CD4-positive, alpha-beta T cell treated with Interleukin-15 for 4 hours (primary cell): ENCODE measurements around the gene KRT76.
"Not testable (repeated sequence)": the region's sequence is repeated elsewhere in the genome, so short reads cannot be mapped to it uniquely, and the experiment has no call there.

Experiments
- DNase-seq: peaks from one replicate; pipeline ENCODE4 v3.0.0-alpha.2; 2020; ENCODE audit warnings: low spot score

The KRT76 gene

DNA sequence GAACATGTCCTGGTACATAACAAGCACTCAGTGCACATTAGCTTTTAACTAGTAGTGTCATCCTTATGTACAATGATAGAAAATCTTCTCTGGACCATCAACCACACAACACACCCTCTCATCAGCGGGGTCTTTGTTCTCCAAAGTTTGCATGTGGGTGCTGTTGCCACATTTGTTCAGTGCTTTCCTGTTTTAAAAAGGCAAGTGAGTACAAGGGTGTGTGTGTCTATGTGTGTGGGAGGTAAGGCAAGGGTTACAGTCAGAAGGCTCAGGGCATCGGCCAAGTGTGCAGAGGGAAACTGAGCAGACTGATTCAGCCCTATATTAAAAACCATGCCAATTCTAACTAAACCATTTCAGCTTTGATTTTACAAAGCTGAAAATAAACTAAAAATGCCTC lies 17.9 kb downstream of the KRT76 start:
- DNase-seq = no peak

DNA sequence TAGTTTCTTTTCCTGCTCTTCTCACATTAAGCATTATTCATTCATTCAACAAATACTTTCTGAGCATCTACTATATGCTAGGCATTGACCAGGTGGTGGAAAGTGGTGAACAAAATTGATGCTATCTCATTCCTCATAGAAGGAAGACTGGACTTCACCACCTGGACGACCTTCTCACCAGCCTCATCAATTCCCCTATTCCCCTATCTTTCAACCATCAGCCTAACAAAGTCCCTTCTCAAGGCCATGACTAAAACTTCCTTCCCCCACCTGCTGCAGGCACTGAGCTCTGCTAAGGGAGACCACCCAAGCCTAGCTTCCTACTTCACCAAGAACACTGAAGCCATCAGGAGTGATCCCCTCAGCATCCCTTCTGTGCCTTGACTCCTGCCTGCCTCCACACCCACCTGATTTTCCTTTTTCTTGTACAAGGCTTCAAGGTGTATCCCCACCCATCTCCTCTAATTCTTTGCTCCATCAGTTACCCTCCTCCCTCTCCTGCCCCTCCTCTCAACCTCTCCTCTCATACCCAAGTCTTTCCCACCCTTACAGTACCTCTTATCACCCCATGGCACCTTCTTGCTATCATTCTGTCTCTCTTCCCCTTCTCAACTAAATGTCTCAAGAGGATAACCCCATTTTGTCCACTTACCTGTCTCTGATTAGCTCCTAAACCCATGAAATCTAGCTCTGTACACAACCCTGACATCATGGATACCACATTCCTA lies 19.5 kb downstream of the KRT76 start:
- DNase-seq = no peak

DNA sequence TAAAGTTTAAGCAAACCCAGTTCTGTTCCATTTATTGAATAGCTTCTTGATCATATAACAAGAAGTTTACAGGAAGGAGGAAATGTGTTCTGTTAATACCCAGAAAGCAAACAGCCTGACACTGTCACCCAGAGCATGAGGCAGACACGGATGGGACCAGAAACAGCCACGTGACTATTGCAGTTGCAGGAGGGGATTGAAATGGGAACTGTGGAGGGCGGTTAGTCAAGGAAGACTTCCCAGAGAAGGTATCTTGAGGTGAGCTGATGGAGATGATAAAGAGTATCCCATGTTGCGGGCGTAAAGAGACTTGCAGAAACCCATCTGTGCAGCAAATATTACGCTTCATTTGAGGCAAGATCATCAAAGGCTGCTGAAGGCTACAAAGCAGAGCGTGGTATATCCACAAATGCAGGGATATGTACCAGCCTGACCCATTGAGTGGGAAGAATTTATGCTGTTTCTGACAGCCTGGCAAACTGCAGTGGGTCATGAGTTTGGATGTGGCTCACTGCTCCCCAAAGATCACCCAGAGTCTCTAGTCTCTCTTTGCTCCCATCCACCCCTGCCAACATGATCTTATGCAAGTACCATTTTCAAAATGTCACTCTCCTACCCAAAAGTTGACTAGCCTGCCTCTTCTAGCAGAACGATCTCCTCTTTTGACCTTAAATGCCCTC lies 20.7 kb downstream of the KRT76 start:
- no peak for DNase-seq

DNA sequence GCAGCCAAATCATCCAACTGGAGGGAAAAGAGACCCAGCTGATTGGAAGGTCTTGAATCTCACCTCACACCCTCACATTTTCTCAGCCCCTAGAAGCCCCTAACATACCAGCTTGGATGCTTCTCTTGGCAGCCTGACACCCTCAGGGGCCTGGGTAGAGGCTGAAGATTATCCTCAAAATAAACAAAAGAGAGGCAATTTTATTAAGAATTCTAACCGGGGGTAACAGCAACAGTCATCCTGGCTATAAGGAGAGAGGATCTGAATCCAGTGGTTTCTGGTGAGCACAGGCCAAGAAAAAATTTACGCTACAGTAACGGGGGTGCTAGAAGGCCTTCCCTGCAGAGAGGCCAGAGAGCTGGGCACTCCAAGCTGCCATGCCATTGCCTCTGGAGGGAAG lies 21.6 kb downstream of the KRT76 start:
- DNase-seq = no peak

DNA sequence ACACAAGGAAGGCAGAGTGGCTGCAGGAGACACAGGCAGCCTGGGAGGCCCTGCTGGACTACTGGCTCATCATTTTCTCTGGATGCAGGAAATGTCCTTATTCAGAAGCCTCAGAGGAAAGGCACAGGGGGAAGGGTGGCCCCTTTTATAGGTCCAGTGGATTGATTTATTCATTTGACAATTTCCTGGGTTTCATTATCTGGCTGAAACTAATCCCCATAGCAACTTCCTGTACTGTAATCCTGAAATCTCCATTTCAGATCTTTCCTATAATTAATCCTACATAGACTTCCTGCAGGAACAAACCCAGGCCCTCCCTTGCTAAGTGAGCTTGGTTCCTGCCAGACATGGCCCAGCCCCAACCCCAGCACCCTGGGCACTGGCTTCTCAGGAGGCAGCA lies 23.0 kb downstream of the KRT76 start:
- DNase-seq = no peak

DNA sequence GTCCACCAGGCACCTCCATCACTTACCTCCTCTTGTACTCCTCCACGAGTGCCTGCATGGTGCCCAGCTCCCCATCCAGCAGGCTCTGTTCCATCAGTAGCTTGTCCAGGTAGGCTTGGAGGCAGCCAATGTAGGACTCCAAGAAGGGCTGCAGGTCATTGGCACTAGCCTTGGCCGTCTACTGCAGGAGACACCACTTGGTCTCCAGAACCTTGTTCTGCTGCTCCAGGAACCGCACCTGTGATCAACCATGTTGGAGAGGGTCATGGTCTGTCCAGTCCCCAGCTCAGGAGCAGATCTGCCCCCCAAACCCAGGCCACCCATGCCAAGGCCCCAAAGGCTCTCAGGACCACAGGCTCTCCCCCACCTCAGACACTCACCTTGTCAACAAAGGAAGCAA lies 23.9 kb downstream of the KRT76 start:
- no peak for DNase-seq

DNA sequence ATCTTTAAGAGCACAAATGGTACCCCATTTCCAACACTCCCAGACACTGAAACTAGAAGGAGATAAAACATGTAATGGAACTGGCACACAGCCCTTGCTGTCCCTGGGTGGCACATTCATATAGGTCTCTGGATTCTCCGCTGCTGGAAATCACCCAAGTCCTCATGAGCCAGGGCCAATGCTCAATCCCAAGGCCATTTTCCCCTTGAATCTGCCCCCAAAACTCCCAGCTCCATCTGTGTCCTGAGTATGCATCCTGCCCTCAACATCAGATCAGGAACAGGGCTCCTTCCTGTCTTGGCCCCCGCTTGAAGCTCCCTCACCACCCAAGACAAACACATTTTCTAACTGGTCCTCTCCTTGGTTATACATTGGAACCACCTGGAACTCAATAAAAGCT lies 24.6 kb downstream of the KRT76 start:
- no peak for DNase-seq

DNA sequence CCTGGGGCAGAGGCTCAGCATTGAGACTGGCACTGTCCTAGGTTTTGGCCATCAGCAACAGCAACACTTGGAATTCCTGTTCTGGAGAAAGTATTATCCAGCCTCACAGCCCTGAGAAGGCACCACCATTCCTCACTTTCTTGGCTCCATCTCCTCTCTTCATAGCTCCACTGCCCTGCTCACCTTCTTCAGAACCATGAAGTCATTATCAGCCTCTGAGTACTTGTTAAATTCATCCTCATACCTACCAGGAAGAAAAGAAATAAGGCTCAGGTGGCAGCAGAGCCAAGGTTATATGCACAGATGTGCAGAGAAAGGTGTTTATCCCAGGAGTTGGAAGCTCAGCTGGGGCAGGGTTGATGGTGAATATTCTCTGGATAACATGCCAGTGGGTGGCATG lies 25.4 kb downstream of the KRT76 start:
- DNase-seq = no peak

DNA sequence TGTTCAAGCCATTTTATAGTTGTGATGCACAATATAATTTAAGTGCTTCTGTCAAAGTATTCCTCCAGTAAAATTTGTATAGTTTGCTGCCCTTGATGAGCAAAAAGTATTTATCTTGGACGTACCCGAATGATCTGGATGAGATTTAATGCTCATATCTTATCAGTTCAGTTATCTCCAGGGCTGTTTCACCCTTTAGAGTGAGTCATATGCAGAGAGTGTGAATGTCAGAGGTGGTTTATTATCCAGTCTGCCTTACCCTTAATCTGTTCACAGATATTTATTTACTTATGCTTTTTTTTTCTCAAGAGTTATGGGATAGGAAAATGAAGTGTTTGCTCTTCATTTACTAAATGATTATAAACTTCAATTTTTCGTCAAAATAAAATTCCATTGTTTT lies 26.6 kb downstream of the KRT76 start:
- not testable (repeated sequence) for DNase-seq

DNA sequence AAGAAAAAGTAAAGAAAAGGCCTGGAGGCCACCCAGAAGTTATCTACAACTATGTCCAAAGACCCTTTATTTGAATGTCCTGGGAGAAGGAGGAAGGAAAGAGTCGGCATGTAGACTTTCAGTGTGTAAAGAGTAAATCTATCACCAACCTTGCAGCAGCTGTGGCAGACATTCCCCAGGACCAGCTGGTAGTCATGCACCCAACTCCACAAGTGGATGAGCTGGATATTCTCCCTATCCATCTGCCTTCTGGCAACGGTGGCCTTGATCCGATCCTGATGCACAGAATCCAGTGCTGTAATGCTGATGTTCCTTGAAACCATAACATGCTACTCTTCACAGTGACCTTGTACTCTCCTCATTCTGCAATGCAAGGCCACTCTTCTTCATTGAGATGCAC lies 27.3 kb downstream of the KRT76 start:
- no peak for DNase-seq

DNA sequence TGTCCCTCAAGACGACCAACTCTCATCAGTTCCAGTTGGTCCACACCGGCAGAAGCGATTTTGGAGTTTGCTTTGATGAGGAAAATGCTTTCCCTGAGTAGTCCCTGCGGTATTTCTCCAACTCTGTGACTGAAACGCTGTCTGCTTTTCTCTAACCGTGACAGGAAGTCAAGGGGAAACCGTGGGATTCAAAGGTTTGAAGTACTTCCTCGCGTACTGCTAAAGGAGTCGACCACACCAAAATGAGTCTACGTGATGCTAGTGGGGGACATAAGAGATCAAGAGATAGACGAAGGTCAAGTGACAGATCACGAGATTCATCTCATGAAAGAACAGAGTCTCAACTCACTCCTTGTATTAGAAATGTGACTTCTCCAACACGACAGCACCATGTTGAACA lies 28.6 kb downstream of the KRT76 start:
- no peak for DNase-seq

DNA sequence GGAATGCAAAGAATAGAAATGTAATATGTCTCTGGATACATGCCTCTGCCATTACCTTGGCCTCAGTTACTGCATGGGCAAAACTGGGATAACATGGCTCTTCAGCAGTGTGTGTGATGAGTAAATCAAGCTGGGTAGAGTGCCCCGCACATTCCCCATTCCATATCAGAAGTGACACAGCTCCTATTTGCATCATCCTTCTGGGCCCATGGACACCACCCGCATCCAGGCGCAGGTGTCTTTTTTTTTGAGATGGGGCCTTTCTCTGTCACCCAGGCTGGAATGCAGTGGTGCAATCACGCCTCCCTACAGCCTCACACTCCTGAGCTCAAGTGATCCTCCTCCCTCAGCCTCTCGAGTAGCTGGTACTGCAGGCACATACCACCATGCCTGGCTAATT lies 31.6 kb downstream of the KRT76 start:
- no peak for DNase-seq

DNA sequence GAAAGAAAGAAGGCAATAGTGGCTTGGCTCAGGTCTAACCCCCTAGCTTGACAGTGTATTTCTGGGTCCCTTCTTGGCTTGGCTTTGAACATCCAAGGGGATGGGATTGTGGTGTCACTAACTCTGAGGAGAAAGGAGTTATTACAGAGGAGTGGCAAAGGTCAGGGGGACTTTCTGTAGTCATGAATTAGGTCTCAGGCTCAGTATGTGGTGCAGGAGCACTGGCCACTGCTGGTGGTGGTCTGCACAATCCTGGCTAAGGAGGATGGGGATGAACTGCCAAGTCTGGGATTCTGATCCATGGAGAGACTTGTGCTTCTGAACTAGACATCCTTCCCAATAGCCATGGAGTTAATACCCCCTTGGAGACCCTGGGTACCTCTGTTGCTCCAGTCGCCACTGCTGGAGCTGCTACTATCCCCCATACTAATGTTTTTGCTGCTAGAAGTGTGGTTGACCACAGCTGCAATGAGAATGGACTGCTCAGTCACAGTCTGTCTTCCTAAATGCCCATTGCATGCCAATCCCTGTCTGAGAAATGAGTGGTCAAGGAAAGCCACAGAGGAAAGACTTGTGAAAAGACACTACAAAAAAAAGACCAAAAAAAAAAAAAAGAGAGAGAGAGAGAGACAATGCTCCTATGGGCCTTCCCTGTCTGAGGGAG lies 32.5 kb downstream of the KRT76 start:
- no peak for DNase-seq

DNA sequence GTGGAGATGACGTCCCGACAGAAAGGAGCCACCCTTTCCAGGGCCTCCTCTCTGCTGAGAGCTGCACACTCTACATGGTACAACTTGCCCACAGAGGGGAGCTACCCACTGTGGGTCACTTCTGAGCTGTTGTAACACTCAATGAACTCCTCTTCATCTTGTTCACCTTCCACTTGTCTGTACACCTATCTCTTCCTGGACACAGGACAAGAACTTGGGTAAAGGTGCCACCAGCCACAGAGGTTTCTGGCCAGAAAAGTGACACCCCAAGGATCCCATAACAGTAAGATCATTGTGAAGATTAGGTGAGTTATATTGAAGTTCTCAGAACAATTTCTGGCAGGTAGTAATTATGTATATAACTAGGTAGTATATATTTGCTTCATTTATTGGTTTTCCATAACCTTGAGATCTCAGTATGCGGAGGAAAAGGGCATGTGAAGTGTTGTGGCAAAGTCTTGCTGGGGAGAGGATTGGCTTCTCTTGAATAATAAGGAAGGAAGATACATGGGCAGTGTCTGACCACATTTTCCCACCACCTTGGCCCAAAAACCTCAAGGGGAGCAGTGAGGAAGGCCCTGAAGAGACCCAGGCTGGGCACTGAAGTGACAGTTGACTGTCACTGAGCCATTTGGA lies 34.2 kb downstream of the KRT76 start:
- no peak for DNase-seq

DNA sequence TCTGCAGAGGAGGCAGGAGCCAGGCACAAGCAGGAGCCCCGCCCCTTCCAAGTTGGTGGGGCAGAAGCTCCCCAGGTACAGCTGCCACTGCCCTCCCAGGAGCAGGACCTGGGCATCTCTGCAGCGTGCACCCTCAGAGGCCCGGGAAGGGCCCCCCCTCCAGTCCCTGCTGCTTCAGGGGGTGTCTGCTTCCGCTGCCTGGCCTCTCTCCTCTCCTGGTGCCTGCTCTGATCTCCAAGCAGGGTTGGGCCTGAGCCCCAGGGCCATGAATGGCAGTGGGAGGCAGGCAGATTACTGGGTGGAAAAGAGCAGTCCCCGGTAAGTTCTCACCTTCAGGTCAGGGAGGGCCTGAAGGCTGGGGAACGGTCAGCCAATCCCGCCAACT lies 35.0 kb downstream of the KRT76 start:
- DNase-seq = no peak

DNA sequence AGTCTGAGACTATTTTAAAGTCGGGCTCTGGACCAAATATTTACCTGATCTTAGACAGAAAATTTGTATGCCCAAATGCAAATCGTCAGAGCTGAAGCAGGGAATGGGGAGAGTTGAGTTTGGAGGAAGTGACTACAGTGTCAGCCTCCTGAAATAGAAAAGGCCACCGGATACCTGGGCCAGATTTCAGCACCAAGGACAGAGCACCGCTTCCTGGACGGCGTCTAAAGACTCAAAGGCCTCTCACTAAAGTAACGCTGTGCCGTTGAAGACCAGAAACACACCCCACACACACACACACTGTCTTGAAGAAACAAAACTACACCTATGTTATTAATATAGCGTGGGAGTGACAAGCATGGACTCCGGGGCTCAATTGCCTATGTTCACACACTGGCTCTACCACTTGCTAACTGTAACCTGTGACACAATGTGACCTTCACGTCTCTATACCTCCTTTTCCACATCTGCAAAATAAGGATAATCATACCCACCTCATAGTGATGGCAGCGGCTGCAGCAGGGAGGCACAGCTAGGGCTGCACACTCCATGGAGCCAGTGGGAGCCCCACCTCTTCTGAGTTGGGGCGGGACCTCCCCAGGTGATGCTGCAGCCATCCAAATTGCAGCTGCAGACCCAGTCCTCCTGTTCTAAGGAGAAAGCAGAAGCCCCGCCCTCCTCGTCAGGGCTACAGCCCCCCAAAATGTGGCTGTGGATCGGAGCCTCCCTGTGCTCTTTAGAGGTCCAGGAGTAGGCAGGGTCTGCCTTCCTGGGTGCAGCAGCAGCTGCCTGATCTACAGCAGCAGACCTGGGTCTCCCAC lies 35.6 kb downstream of the KRT76 start:
- peak; percentile 29 for DNase-seq

DNA sequence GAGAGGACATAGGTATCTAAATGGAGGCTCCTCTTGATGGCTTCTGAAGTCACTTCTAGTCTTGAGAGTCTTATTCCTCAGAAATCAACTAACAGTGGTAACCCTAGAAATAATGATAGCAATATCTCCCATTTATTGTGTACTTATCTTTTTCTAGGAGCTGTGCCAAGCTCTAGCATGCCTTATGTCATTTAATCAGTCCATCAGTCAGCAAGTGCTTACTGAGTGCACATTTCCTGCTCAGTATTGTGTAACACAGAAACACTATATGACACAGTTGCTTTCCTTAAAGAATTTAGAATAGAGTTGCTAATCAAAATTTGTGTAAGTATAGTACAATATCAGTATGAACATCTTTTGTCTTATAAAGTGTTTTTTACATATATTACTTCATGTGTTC lies 36.6 kb downstream of the KRT76 start:
- DNase-seq = no peak

DNA sequence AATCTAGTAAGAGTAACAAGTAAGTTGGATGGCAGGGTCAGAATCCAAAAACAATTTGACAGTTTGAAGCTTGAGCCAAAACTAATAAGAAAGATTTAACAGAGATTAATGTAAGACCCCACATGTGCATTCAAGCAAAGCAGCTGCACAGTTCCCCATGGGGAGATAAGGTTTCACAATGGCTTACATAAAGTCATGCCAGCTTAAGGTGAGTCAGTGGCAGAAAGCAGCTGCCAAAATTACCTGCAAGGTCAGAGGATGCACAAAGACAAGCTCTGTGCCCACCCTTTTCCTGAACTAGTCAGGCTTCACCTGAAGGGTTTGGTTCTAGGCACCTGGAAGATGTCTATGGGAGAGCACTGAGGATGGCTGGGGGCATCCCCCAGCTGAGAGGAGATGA lies 37.2 kb downstream of the KRT76 start:
- DNase-seq = no peak

DNA sequence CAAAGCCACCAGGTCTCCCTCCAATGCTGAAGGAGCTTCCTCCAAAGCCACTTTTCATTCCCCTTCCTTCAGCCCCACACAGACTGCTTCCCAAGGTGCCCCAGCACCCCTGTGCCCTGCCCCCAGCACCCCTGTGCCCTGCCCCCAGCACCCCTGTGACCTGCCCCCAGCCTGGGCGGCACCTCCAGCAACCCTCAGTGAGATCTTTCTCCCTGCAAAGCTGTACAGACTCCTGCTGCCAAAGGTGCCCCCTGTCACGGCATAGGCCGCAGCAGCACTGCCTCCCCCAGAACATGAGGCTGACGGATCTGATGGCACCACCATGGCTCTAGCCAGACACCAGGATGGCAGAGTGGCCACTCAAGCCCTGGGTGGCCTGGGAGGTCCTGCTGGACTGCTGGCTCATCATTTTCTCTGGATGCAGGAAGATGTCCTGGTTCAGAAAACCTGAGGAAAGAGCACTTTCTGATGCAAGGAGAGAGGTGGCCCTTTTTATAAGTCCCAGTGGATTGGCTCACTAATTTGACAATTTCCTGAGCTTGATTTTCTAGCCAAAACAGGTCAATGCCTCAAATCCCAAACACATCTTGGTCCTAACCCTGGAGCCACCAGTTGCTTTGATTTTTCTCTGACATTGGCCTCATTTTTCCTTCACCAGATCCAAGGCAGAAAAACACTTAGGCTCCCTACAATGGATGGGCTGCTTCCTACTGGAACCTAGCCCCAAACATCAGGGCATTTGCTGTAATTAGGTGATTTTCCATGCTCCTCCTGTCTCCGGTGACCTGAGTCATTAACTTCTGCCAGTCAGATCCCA lies 41.1 kb downstream of the KRT76 start:
- no peak for DNase-seq

DNA sequence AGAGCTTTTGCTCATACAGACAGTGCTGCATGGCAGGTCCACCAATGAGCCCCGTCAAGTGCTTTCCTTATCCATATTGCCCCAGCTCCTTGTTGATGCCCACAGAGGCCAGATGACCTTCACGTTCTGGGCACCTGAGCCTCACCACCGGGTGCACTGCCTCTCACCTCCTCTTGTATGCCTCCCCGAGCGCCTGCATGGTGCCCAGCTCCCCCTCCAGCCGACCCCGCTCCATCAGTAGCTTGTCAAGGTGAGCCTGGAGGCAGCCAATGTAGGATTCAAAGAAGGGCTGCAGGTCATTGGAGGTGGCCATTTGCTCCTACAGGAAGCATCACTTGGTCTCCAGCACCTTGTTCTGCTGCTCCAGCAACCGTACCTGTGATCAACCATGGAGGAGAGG lies 42.0 kb downstream of the KRT76 start:
- no peak for DNase-seq

DNA sequence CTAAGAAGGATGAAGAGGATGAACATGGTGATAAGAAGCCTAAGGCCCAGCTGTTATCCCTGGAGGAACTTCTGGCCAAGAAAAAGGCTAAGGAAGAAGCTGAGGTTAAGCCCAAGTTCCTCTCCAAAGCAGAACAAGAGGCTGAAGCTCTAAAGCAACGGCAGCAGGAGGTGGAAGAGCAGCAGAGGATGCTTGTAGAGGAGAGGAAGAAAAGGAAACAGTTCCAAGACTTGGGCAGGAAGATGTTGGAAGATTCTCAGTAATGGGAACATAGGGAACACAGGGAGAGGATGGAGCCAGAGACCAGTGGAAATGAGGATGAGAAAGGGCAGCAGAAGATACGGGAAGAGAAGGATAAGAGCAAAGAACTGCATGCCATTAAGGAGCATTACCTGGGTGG lies 46.4 kb downstream of the KRT76 start:
- DNase-seq = no peak
